SK-N-SH (cell line): ENCODE results near the gene SLC2A4. TPM values are rescaled to one million over a fixed set of nuclear protein-coding genes. Genes with fewer than 3 reads are reported as not detected.

Experiments used
- CTCF ChIA-PET: fragments of 300-600, 350-600 bp; formaldehyde crosslinking; extraction: SDS; loops from one replicate; lab custom pipeline; 2021; lab: Yijun Ruan, JAX
- POLR2A ChIA-PET: fragments of 350-600 bp; sonication (Branson Sonifier 250); formaldehyde crosslinking; extraction: SDS; loops from one replicate; lab custom pipeline; 2020; ENCODE audit warnings: antibody characterized with exemption, inconsistent platforms; lab: Yijun Ruan, JAX
- DNase-seq: peaks from one replicate; pipeline ENCODE4 v3.0.0; 2012
- H2AFZ ChIP-seq: fragments of 200-600 bp; sonication (generic); 2 replicates; pipeline ENCODE4 v1.8.1; 2016; ENCODE audit warnings: antibody characterized with exemption, mild to moderate bottlenecking, low read depth
- H3F3A ChIP-seq: fragments of 200-600 bp; sonication (generic); replicated peaks from 2 replicates; pipeline ENCODE3; 2016; ENCODE audit warnings: antibody characterized with exemption, mild to moderate bottlenecking; ENCODE audit not compliant: insufficient read depth
- H3K27ac ChIP-seq, 2 experiments: fragments of 200-500 bp in 1 of 2; fragments of 200-600 bp in 1 of 2; sonication (Bioruptor generic) in 1 of 2; sonication (generic), shearing (Covaris generic) in 1 of 2; 2 replicates each; pipeline versions ENCODE4 v1.5.1 to v1.6.1; 2014 to 2016; ENCODE audit warnings: low read depth in 2 of 2, inconsistent platforms in 1 of 2, low read length in 1 of 2, mild to moderate bottlenecking in 1 of 2, mixed read lengths in 1 of 2
- H3K27me3 ChIP-seq: fragments of 200-600 bp; sonication (generic), shearing (Covaris generic); 2 replicates; pipeline ENCODE4 v1.6.1; 2016; ENCODE audit warnings: mixed run types; ENCODE audit not compliant: insufficient read depth
- H3K36me3 ChIP-seq, 2 experiments: fragments of 200-500 bp in 1 of 2; fragments of 200-600 bp in 1 of 2; sonication (Bioruptor generic) in 1 of 2; sonication (generic) in 1 of 2; replicated peaks in 1 of 2; 2 replicates each; pipeline versions ENCODE3 to v1.5.1; 2014 to 2016; ENCODE audit warnings: low read length in 1 of 2, mild to moderate bottlenecking in 1 of 2; ENCODE audit not compliant: insufficient read depth in 2 of 2, control insufficient read depth in 1 of 2
- H3K4me1 ChIP-seq, 2 experiments: fragments of 200-500 bp in 1 of 2; fragments of 200-600 bp in 1 of 2; sonication (Bioruptor generic) in 1 of 2; sonication (generic), shearing (Covaris generic) in 1 of 2; 2 replicates each; pipeline versions ENCODE4 v1.5.1 to v1.6.1; 2014 to 2016; ENCODE audit warnings: low read depth in 1 of 2, low read length in 1 of 2, mixed run types in 1 of 2; ENCODE audit not compliant: insufficient read depth in 2 of 2, control insufficient read depth in 1 of 2
- H3K4me2 ChIP-seq: fragments of 200-600 bp; sonication (generic), shearing (Covaris generic); 2 replicates; pipeline ENCODE4 v1.6.1; 2017; ENCODE audit warnings: mixed run types
- H3K4me3 ChIP-seq, 2 experiments: fragments of 200-500 bp in 1 of 2; fragments of 200-600 bp in 1 of 2; sonication (Bioruptor generic) in 1 of 2; sonication (generic), shearing (Covaris generic) in 1 of 2; 2 replicates each; pipeline versions ENCODE4 v1.5.1 to v1.8.1; 2014 to 2016; ENCODE audit warnings: low read depth in 2 of 2, inconsistent platforms in 1 of 2, low read length in 1 of 2, mild to moderate bottlenecking in 1 of 2, mixed read lengths in 1 of 2, moderate library complexity in 1 of 2
- H3K79me2 ChIP-seq: fragments of 200-600 bp; sonication (generic); 2 replicates; pipeline ENCODE4 v1.8.1; 2017; ENCODE audit warnings: mild to moderate bottlenecking; ENCODE audit not compliant: insufficient read depth
- H3K9ac ChIP-seq: fragments of 200-600 bp; sonication (generic); 2 replicates; pipeline ENCODE4 v1.6.1; 2017; ENCODE audit warnings: mixed run types
- H3K9me2 ChIP-seq: fragments of 200-600 bp; sonication (generic); 2 replicates; pipeline ENCODE4 v1.6.1; 2017; ENCODE audit warnings: mixed run types
- H3K9me3 ChIP-seq: fragments of 200-600 bp; sonication (generic); 2 replicates; pipeline ENCODE4 v1.6.1; 2017; ENCODE audit warnings: mixed run types, mild to moderate bottlenecking, moderate library complexity
- H4K20me1 ChIP-seq: fragments of 200-600 bp; sonication (generic); 2 replicates; pipeline ENCODE4 v1.6.1; 2017; ENCODE audit warnings: mild to moderate bottlenecking, mixed run types; ENCODE audit not compliant: insufficient read depth
- CTCF ChIP-seq: fragments of 200-600 bp; sonication (generic); IDR thresholded peaks from 2 replicates; pipeline ENCODE4 v1.6.1; 2017; ENCODE audit warnings: antibody characterized with exemption, mild to moderate bottlenecking, moderate library complexity
- EP300 ChIP-seq, 2 experiments: IDR thresholded peaks; 2 replicates each; pipeline versions ENCODE4 v1.4.0 to v1.6.1; 2012; ENCODE audit warnings: borderline replicate concordance in 1 of 2, low read depth in 1 of 2, low read length in 1 of 2
- EZH2phosphoT487 ChIP-seq: fragments of 200-600 bp; sonication (generic); IDR thresholded peaks from 2 replicates; pipeline ENCODE4 v1.6.1; 2017; ENCODE audit warnings: low read depth, mixed run types, mild to moderate bottlenecking, antibody characterized with exemption, moderate library complexity, borderline replicate concordance
- FOSL2 ChIP-seq: IDR thresholded peaks from 2 replicates; pipeline ENCODE4 v1.4.0; 2012; ENCODE audit warnings: low read depth, mild to moderate bottlenecking, moderate library complexity, borderline replicate concordance
- FOXJ3 ChIP-seq: sonication (generic); formaldehyde crosslinking; IDR thresholded peaks from 2 replicates; pipeline ENCODE4 v1.5.1; 2020; ENCODE audit warnings: mild to moderate bottlenecking, missing genetic modification reagents
- FOXM1 ChIP-seq: IDR thresholded peaks from 2 replicates; pipeline ENCODE4 v1.4.0; 2012; ENCODE audit warnings: low read depth, mild to moderate bottlenecking
- GABPA ChIP-seq: IDR thresholded peaks from 2 replicates; pipeline ENCODE4 v1.4.0; 2012; ENCODE audit warnings: low read depth, mild to moderate bottlenecking
- IRF3 ChIP-seq: fragments of 150-350 bp; IDR thresholded peaks from 2 replicates; pipeline ENCODE4 v1.6.1; 2016; ENCODE audit warnings: mild to moderate bottlenecking, low read depth, low read length
- JUND ChIP-seq: IDR thresholded peaks from 2 replicates; pipeline ENCODE4 v1.4.0; 2012
- MEF2A ChIP-seq: IDR thresholded peaks from 2 replicates; pipeline ENCODE4 v1.4.0; 2012; ENCODE audit warnings: low read depth, borderline replicate concordance
- NRF1 ChIP-seq: IDR thresholded peaks from 2 replicates; pipeline ENCODE4 v1.6.1; 2012; ENCODE audit warnings: low read depth, mild to moderate bottlenecking, low read length
- POLR2AphosphoS5 ChIP-seq: IDR thresholded peaks from 2 replicates; pipeline ENCODE4 v1.6.1; 2012; ENCODE audit warnings: low read depth, low read length
- REST ChIP-seq: IDR thresholded peaks from 2 replicates; pipeline ENCODE4 v1.6.1; 2012; ENCODE audit warnings: mild to moderate bottlenecking, low read depth, low read length, moderate library complexity
- SIN3A ChIP-seq: IDR thresholded peaks from 2 replicates; pipeline ENCODE4 v1.6.1; 2012; ENCODE audit warnings: low read depth, mild to moderate bottlenecking, low read length, moderate library complexity, borderline replicate concordance
- SMC3 ChIP-seq: IDR thresholded peaks from 2 replicates; pipeline ENCODE4 v1.6.1; 2012; ENCODE audit warnings: low read depth, low read length, improper control_type of control experiment
- USF1 ChIP-seq: IDR thresholded peaks from 2 replicates; pipeline ENCODE4 v1.4.0; 2012; ENCODE audit warnings: low read depth, borderline replicate concordance
- USF2 ChIP-seq: fragments of 150-350 bp; IDR thresholded peaks from 2 replicates; pipeline ENCODE4 v1.6.1; 2017; ENCODE audit warnings: antibody characterized with exemption, low read length, low read depth, borderline replicate concordance
- YY1 ChIP-seq: IDR thresholded peaks from 2 replicates; pipeline ENCODE4 v1.4.0; 2012; ENCODE audit warnings: low read depth, mild to moderate bottlenecking
- ZBTB33 ChIP-seq: IDR thresholded peaks from 2 replicates; pipeline ENCODE4 v1.4.0; 2012; ENCODE audit warnings: low read depth, borderline replicate concordance
- WGBS: methylation state at CpG from one replicate; pipeline ENCODE4 v1.1.6; 2017; ENCODE audit warnings: low lambda C conversion rate; 5-methylcytosine and 5-hydroxymethylcytosine counted together
- polyA plus RNA-seq, 3 experiments: library from polyadenylated mRNA; depleted of rRNA; stranded (reverse); fragments of >200 nt; gene quantifications; 2 replicates each; pipeline ENCODE4 v1.2.3, GENCODE V29; 2012

Gene SLC2A4
- polyA plus RNA-seq, 1 of the 3 experiments (the other 2 are of a cell fraction): 0.44 TPM

- H3F3A ChIP-seq: peaks cover 17% of the 10 kb centered on the region
- 88% methylated on average over 7 of the region's 7 CpGs for WGBS
- H3K4me1 ChIP-seq: peaks cover 1 to 2% of the 10 kb centered on the region in 2 experiments; a peak in 3 of 4 replicates
- H3K9me2 ChIP-seq: no peaks in the 10 kb centered on the region
- H3K36me3 ChIP-seq: peaks cover 0 to 1% of the 10 kb centered on the region in 2 experiments
- H3K9ac ChIP-seq: no peak overlapping the region
- ChIA-PET POLR2A (no interaction called here), CTCF (interaction anchor here (1.1 to 3.6 kb wide), 2 partner anchors 23 to 259 kb away, joined by 3 to 14 read pairs; partner anchors contain the start of gene SLC2A4)
- TF ChIP-seq GABPA: no peak
- TF ChIP-seq CTCF: no peak
- TF ChIP-seq ZBTB33: no peak
- no peak for TF ChIP-seq SMC3
- TF ChIP-seq JUND: no peak
- no peak for TF ChIP-seq FOXM1
- TF ChIP-seq USF2: no peak
- no peak for TF ChIP-seq NRF1
- no peak for TF ChIP-seq EP300 (IDR thresholded peaks at IDR 0.05; ENCODE audit: borderline replicate concordance in 1 of 2, low read depth in 1 of 2, low read length in 1 of 2)
- no peak for TF ChIP-seq SIN3A
- no peak for TF ChIP-seq USF1
- TF ChIP-seq YY1: no peak
- no peak for TF ChIP-seq IRF3
- TF ChIP-seq FOSL2: no peak
- TF ChIP-seq POLR2AphosphoS5: no peak
- TF ChIP-seq EZH2phosphoT487: no peak
- TF ChIP-seq MEF2A: no peak
- TF ChIP-seq REST: no peak
- no peak for TF ChIP-seq FOXJ3 (CRISPR knock-in tag)
- H3K27me3 ChIP-seq: no peaks in the 10 kb centered on the region
- H4K20me1 ChIP-seq: peaks cover 9% of the 10 kb centered on the region
- no peak overlapping the region for H3K27ac ChIP-seq
- peaks cover 17% of the 10 kb centered on the region for H3K79me2 ChIP-seq
- no peak overlapping the region for H3K4me3 ChIP-seq
- no peak overlapping the region for H3K4me2 ChIP-seq
- no peak overlapping the region for H2AFZ ChIP-seq
- no peaks in the 10 kb centered on the region for H3K9me3 ChIP-seq
- DNase-seq: no peak
These were observed 22.7 kb downstream of the SLC2A4 start for GRCh38 chr17:7304179-7304578.
